ENCODE results near the gene MAPK6. TPM values are rescaled to one million over a fixed set of nuclear protein-coding genes. Genes with fewer than 3 reads are reported as not detected.
"Not testable (repeated sequence)": the region's sequence is repeated elsewhere in the genome, so short reads cannot be mapped to it uniquely, and the experiment has no call there.

MAPK6 gene
- total and polyA plus RNA-seq, 2 donors (not counting 1 experiment from before 2014, with no cell fraction given) = 3.2 to 17.9 TPM

GRCh38 chr15:51992953-51993352, 26.1 kb upstream of the MAPK6 start:
- Mint-ChIP-seq H3K27ac (no peak overlapping the region), H3K4me3 (no peak overlapping the region), H3K4me1 (no peaks in the 10 kb centered on the region), H3K27me3 (no peaks in the 10 kb centered on the region), H3K9me3 (ENCODE audit: insufficient read depth) (no peaks in the 10 kb centered on the region)
- DNase-seq (no peak), ATAC-seq (ENCODE audit: low read depth) (no peak)
- Histone ChIP-seq H3K4me2 (replicated peaks; ENCODE audit: low read depth, low read length, poor library complexity, severe bottlenecking) (no peak overlapping the region), H3K79me2 (ENCODE audit: control insufficient read depth, insufficient read depth, low read length) (no peaks in the 10 kb centered on the region), H3K4me1 (ENCODE audit: control insufficient read depth in 2 of 2, insufficient read depth in 2 of 2, low read length in 2 of 2) (no peaks in the 10 kb centered on the region), H3K9ac (ENCODE audit: low read length) (no peak overlapping the region), H2AFZ (ENCODE audit: insufficient read depth, low read depth, low read length, poor library complexity, severe bottlenecking) (no peak overlapping the region), H4K20me1 (ENCODE audit: control insufficient read depth, insufficient read depth, low read length, poor library complexity, severe bottlenecking) (no peaks in the 10 kb centered on the region), H3K9me3 (ENCODE audit: control extremely low read depth in 1 of 3, control insufficient read depth in 2 of 3, insufficient read depth in 1 of 3, low read length in 2 of 3) (no peaks in the 10 kb centered on the region), H3K4me3 (ENCODE audit: control extremely low read depth in 1 of 5, extremely low read depth in 1 of 5, insufficient read depth in 1 of 5, low read depth in 2 of 5, low read length in 4 of 5) (no peak overlapping the region), H3K36me3 (replicated peaks in 1 of 2; ENCODE audit: control extremely low read depth in 1 of 2, control insufficient read depth in 1 of 2, extremely low read depth in 1 of 2, insufficient read depth in 2 of 2, low read length in 1 of 2) (no peaks in the 10 kb centered on the region), H3K27ac (ENCODE audit: low read length in 2 of 2) (no peak overlapping the region), H3K27me3 (replicated peaks in 1 of 4; ENCODE audit: control extremely low read depth in 1 of 4, control insufficient read depth in 3 of 4, insufficient read depth in 4 of 4, low read length in 3 of 4) (no peaks in the 10 kb centered on the region)
- no CpG with 5 or more reads among the region's 1 CpG for WGBS (ENCODE audit: insufficient coverage)
- no peak for TF ChIP-seq EZH2 (IDR thresholded peaks at IDR 0.05; ENCODE audit: borderline replicate concordance, insufficient read depth, low read depth, low read length, poor library complexity, severe bottlenecking)
- TF ChIP-seq CTCF (IDR thresholded peaks at IDR 0.05) = no peak
- intact Hi-C loops (cut with micrococcal nuclease) = no loop called here
- ChIA-PET CTCF (interaction anchor here (1.0 kb wide), 1 partner anchor 86 kb away, joined by 3 read pairs; no protein-coding TSS in a partner anchor), POLR2A (no interaction called here)

DNA sequence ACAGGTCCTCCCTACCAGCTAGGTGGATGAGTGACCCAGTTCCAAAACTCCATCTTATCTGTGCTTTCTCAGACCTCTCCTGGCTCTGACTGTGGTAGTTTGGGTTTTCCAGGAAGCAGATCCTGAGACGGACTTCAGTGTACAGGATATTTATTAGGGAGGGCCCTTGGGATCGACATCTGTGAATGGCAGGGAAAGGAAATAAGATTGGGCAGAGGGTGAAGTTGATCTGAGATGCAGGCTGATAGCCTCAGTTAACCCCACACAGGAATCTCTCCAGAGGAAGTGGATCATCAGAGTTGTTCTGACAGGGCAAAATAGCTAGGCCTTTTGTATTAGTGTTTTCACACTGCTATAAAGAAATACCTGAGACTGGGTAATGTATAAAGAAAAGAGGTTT, 16.7 kb upstream of the MAPK6 start:
- Histone ChIP-seq H3K27me3 (replicated peaks in 1 of 4; ENCODE audit: control extremely low read depth in 1 of 4, control insufficient read depth in 3 of 4, insufficient read depth in 4 of 4, low read length in 3 of 4) (no peaks in the 10 kb centered on the region), H3K4me2 (replicated peaks; ENCODE audit: low read depth, low read length, poor library complexity, severe bottlenecking) (no peak overlapping the region), H3K9ac (ENCODE audit: low read length) (no peak overlapping the region), H4K20me1 (ENCODE audit: control insufficient read depth, insufficient read depth, low read length, poor library complexity, severe bottlenecking) (no peaks in the 10 kb centered on the region), H2AFZ (ENCODE audit: insufficient read depth, low read depth, low read length, poor library complexity, severe bottlenecking) (no peak overlapping the region), H3K9me3 (ENCODE audit: control extremely low read depth in 1 of 3, control insufficient read depth in 2 of 3, insufficient read depth in 1 of 3, low read length in 2 of 3) (no peaks in the 10 kb centered on the region), H3K27ac (ENCODE audit: low read length in 2 of 2) (no peak overlapping the region), H3K79me2 (ENCODE audit: control insufficient read depth, insufficient read depth, low read length) (no peaks in the 10 kb centered on the region), H3K36me3 (replicated peaks in 1 of 2; ENCODE audit: control extremely low read depth in 1 of 2, control insufficient read depth in 1 of 2, extremely low read depth in 1 of 2, insufficient read depth in 2 of 2, low read length in 1 of 2) (no peaks in the 10 kb centered on the region), H3K4me1 (ENCODE audit: control insufficient read depth in 2 of 2, insufficient read depth in 2 of 2, low read length in 2 of 2) (peaks cover 6 to 14% of the 10 kb centered on the region in 2 donors), H3K4me3 (ENCODE audit: control extremely low read depth in 1 of 5, extremely low read depth in 1 of 5, insufficient read depth in 1 of 5, low read depth in 2 of 5, low read length in 4 of 5) (no peak overlapping the region)
- 100% methylated on average over 1 of the region's 2 CpGs for WGBS (ENCODE audit: insufficient coverage)
- Mint-ChIP-seq H3K4me3 (no peak overlapping the region), H3K9me3 (ENCODE audit: insufficient read depth) (peaks cover 6% of the 10 kb centered on the region), H3K27ac (no peak overlapping the region), H3K4me1 (peaks cover 18% of the 10 kb centered on the region), H3K27me3 (no peaks in the 10 kb centered on the region)
- TF ChIP-seq CTCF (IDR thresholded peaks at IDR 0.05) (no peak), EZH2 (IDR thresholded peaks at IDR 0.05; ENCODE audit: borderline replicate concordance, insufficient read depth, low read depth, low read length, poor library complexity, severe bottlenecking) (no peak)
- ChIA-PET CTCF (no interaction called here), POLR2A (no interaction called here)
- no peak for ATAC-seq (ENCODE audit: low read depth)
- DNase-seq = no peak
- intact Hi-C loops (cut with micrococcal nuclease) = no loop called here

- H3K9me3 ChIP-seq (ENCODE audit: control extremely low read depth in 1 of 3, control insufficient read depth in 2 of 3, insufficient read depth in 1 of 3, low read length in 2 of 3); H3K9me3 Mint-ChIP-seq (ENCODE audit: insufficient read depth); H3K4me3 ChIP-seq (ENCODE audit: control extremely low read depth in 1 of 5, extremely low read depth in 1 of 5, insufficient read depth in 1 of 5, low read depth in 2 of 5, low read length in 4 of 5); H3K36me3 ChIP-seq (replicated peaks in 1 of 2; ENCODE audit: control extremely low read depth in 1 of 2, control insufficient read depth in 1 of 2, extremely low read depth in 1 of 2, insufficient read depth in 2 of 2, low read length in 1 of 2); H3K4me3 Mint-ChIP-seq; H3K79me2 ChIP-seq (ENCODE audit: control insufficient read depth, insufficient read depth, low read length); H3K27me3 Mint-ChIP-seq; H4K20me1 ChIP-seq (ENCODE audit: control insufficient read depth, insufficient read depth, low read length, poor library complexity, severe bottlenecking); DNase-seq; POLR2A ChIA-PET; H2AFZ ChIP-seq (ENCODE audit: insufficient read depth, low read depth, low read length, poor library complexity, severe bottlenecking); H3K27ac ChIP-seq (ENCODE audit: low read length in 2 of 2); CTCF ChIA-PET; H3K4me2 ChIP-seq (replicated peaks; ENCODE audit: low read depth, low read length, poor library complexity, severe bottlenecking); ATAC-seq (ENCODE audit: low read depth); H3K27ac Mint-ChIP-seq; H3K27me3 ChIP-seq (replicated peaks in 1 of 4; ENCODE audit: control extremely low read depth in 1 of 4, control insufficient read depth in 3 of 4, insufficient read depth in 4 of 4, low read length in 3 of 4); H3K9ac ChIP-seq (ENCODE audit: low read length); intact Hi-C loops (cut with micrococcal nuclease): not testable (repeated sequence)
- H3K4me1 Mint-ChIP-seq = peaks cover 20% of the 10 kb centered on the region
- WGBS (ENCODE audit: insufficient coverage) = 88% methylated on average over 1 of the region's 7 CpGs
- peaks cover 8 to 18% of the 10 kb centered on the region in 2 donors for H3K4me1 ChIP-seq (ENCODE audit: control insufficient read depth in 2 of 2, insufficient read depth in 2 of 2, low read length in 2 of 2)
Measured at GRCh38 chr15:52003089-52003488, 15.9 kb upstream of the MAPK6 start.
